NCI-H446 treated with DMSO at 0.1 percent for 48 hours (cell line): Measurements from ENCODE around the gene FKBP4.
"Not testable (repeated sequence)": the region's sequence is repeated elsewhere in the genome, so short reads cannot be mapped to it uniquely, and the experiment has no call there.

ENCODE experiments used
- DNase-seq: peaks from one replicate; lab custom pipeline; 2025; lab: John Stamatoyannopoulos, UW

Gene FKBP4, protein sequence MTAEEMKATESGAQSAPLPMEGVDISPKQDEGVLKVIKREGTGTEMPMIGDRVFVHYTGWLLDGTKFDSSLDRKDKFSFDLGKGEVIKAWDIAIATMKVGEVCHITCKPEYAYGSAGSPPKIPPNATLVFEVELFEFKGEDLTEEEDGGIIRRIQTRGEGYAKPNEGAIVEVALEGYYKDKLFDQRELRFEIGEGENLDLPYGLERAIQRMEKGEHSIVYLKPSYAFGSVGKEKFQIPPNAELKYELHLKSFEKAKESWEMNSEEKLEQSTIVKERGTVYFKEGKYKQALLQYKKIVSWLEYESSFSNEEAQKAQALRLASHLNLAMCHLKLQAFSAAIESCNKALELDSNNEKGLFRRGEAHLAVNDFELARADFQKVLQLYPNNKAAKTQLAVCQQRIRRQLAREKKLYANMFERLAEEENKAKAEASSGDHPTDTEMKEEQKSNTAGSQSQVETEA

GRCh38 chr12:2794736-2795289 is at the start of gene FKBP4:
Gene FKBP4, plus strand, starts transcription at chr12:2794970. Its CDS starts 170 bp downstream, at chr12:2795140.
- peak; percentile 44 for DNase-seq

DNA sequence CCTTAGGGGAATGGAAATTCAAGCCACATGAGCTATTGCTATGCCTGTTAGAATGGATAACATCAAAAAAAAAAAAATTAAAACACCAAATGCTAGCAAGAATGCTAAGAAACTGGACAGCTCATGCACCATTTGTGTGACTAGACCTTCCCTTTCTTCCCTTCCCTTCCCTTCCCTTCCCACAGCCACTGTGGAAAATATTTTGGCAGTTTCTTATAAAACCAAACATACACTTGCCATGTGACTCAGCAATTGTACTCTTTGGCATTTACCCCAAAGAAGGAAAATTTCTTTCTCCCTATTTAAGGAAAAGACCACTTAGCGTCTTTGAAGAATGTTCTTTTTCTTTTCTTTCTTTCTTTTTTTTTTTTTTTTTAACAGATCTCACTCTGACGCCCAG is 49.1 kb upstream of the FKBP4 start:
- DNase-seq: no peak

- no peak for DNase-seq
Observed at GRCh38 chr12:2749580-2749979, 45.2 kb upstream of the FKBP4 start.

DNA sequence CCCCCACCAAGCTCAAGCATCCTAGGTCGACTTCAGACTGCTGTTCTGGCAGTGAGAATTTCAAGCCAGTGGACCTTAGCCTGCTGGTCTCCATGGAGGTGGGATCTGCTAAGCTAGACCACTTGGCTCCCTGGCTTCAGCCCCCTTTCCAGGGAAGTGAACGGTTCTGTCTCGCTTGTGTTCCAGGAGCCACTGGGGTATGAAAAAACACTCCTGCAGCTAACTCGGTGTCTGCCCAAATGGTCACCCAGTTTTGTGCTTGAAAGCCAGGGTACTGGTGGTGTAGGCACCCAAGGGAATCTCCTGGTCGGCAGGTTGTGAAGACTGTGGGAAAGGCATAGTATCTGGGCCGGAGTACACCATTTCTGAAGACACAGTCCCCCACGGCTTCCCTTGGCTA is 44.6 kb upstream of the FKBP4 start:
- DNase-seq: no peak

GRCh38 chr12:2751230-2751629 is 43.5 kb upstream of the FKBP4 start:
- DNase-seq: no peak

DNA sequence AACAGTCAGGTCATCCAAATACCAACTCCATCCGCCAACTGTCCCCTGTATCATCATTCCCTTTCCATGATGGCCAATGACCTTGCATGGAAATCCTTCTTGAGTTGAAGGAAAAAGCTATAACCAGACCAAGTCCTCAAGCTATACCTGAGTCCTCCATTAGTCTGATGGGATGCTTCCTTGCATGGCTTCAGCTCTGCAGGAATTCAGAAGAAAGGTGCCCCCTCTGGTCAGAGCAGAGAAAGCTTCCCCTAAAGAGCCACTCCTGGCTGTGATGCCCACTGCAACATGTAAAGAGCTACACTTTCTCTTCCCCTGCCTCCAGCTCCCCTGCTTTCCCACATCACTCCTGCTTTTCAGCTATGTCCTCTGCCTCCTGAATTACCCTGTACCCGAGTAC is 43.1 kb upstream of the FKBP4 start:
- no peak for DNase-seq

DNA sequence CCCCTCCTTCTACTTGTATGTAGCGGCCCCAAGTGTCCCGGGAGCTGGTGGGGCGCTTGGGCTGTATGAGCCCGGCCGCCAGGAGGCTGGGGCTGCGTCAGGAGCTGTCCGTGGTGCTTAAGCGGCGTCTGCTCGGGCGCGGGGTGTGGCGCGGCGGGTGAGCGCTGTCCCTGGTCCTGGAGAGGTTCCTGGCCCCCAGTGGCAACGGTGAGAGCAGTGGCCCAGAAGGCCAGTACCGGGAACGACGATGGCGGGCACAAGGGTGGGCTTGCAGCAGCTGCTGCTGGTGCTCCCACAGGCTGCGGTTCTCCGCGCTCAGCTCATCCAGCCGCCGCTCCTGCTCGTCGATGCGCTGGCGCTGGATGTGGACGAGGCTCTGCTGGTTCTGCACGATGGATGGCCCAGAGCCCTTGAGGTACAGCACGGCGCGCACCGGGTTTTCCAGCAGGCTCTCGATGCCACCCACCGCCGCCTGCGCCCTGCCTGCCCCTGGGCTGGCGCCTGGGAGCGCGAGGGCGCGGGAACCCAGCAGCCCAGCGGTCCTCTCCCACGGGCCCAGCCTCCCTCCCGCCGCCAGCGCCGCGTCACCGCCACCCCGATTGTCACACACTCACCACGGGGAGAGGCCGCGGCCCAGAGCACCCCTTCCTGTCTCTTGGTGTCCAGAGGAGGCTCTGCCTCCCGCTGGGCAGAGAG is 41.9 kb upstream of the FKBP4 start:
- DNase-seq: no peak

- DNase-seq: no peak
Observed at GRCh38 chr12:2753536-2753935, 41.2 kb upstream of the FKBP4 start.

GRCh38 chr12:2754208-2754607 is 40.6 kb upstream of the FKBP4 start:
- DNase-seq: no peak

GRCh38 chr12:2756756-2757155 is 38.0 kb upstream of the FKBP4 start:
- no peak for DNase-seq

DNA sequence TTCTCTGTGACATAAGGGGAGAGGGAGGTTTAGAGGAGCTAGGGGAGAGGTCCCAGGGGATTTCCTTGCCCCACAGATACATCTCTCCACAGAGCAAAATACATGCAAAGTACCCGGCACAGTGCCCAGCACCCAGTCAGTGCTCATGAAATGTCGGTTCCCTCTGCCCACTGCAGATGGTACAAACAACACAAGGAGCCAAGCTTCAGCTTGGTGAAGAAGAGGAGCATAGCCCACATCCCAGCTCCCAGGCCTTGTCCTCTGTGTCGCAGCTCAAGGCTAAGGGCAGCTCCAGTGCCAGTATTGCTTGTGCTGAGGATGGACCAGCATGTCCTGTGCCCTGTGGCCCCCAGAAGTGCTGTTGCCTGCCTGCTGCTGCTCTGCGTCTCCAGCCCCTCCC is 35.0 kb upstream of the FKBP4 start:
- no peak for DNase-seq

- no peak for DNase-seq
Observed at GRCh38 chr12:2764398-2764797, 30.4 kb upstream of the FKBP4 start.

GRCh38 chr12:2765052-2765451 is 29.7 kb upstream of the FKBP4 start:
- DNase-seq: no peak

- no peak for DNase-seq
Observed at GRCh38 chr12:2765608-2766007, 29.2 kb upstream of the FKBP4 start.

- no peak for DNase-seq
Observed at GRCh38 chr12:2768224-2768961, 26.4 kb upstream of the FKBP4 start.

DNA sequence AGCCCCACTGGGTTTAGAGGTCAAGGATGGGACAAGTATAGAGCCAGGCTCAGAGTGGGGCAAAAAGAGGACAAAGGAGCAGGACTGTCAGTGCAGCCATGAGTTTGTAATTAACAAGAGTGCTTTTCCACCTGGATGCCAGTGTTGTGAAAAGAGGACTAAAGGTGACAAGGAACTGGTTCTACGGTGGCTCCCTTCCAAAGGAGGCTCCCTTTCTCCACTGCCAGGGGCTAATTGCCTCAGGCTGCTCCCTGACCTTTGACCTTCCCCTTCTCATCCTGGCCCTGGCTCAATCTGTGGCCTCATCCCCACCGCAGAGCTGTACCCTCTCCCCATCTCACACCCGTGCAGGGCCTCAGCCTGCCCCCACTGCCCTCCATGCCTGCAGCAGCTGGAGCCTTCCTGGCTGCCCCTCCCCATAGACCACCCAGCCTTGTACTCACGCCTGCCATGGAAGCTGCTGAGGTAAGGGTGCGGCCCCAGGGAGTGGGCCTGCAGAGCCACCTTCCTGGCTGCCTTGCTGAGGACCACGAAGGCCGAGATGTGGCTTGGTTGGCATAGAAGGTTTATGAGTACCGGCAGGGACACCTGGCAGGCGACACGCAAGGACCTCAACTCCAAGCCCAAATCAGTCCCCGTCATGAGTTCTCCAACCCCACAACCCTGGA is 24.8 kb upstream of the FKBP4 start:
- DNase-seq: no peak

DNA sequence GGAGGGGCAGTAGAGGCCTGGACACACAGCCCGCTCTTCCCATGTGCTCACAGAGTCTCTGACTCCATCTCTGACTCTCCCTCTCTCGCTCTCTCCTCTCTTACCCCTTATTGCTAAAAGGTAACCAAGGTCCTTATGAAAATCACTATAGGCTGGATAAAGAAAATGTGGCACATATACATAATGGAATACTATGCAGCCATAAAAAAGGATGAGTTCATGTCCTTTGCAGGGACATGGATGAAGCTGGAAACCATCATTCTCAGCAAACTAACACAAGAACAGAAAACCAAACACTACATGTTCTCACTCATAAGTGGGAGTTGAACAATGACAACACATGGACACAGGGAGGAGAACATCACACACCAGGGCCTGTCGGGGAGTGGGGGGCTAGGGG is 24.2 kb upstream of the FKBP4 start:
- not testable (repeated sequence) for DNase-seq

DNA sequence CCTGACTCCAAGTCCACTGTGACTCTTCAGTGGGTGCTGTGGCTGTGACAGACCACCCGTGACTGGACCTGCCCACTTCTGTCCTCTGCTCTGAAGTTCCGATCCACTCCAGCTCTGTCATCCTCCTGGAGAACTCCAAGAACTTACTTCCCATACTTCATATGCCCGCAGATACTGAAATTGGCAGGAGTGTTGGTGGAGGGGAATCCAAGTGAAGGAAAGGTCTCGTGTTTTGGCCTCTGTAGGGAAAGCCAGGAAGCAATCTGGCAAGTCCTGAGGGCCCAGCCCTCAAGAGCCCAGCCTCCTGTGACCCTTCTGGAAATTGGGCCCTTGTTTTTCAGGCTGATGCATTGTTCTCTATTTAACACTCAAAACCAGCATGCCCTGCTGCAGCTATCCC is 22.4 kb upstream of the FKBP4 start:
- DNase-seq: no peak

DNA sequence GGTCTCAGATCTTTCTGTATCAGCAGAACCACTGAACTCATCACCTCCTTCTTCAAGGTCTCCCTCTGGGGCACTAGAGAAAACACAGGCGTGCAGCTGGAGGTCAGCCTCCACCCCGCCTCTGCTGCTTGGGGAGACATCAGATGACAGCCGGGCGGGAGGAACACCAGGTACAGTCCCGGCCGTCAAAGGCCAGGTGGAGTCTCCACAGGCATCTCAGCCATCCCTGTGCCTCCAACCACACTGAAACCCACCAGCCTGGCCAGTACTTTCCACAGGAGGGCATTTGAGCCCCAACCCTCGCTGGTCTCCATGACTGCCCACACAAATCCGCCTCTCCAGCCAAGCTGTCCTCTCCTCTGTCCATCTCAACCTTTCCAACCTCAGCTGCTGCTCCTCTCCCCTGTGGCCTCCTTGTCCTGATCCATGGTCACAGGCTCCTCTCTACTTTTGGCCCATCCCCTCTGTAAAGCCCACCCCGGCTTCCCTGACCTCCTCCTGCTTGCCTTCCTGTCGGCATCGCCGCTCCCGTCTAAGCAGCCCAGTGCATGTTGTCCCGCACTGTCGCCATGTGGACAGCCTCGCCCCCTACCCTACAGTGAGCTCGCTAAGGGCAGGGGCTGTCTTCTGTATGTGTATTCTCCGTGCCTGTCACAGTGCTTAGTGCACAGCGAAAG is 21.4 kb upstream of the FKBP4 start:
- DNase-seq: no peak

GRCh38 chr12:2775431-2775830 is 19.3 kb upstream of the FKBP4 start:
- DNase-seq: no peak

- no peak for DNase-seq
Observed at GRCh38 chr12:2776129-2776806, 18.5 kb upstream of the FKBP4 start.
